HepG2 (cell line): ENCODE data around the gene ZBTB8OS. TPM values are rescaled to one million over a fixed set of nuclear protein-coding genes. Genes with fewer than 3 reads are reported as not detected.

Source experiments
- DMAP1 ChIP-seq: IDR thresholded peaks from 2 replicates; pipeline ENCODE4 v1.6.1; 2016
- EP300 ChIP-seq, 3 experiments: sonication (generic) in 1 of 3; formaldehyde crosslinking in 1 of 3; IDR thresholded peaks; 2 replicates each; pipeline versions ENCODE4 v1.5.1 to v1.6.1; 2011 to 2020; ENCODE audit warnings: low read depth in 2 of 3, low read length in 2 of 3, borderline replicate concordance in 1 of 3, improper control_type of control experiment in 1 of 3, mild to moderate bottlenecking in 1 of 3, missing genetic modification reagents in 1 of 3, moderate library complexity in 1 of 3
- GLI4 ChIP-seq: sonication (generic); formaldehyde crosslinking; IDR thresholded peaks from 2 replicates; pipeline ENCODE4 v1.5.1; 2020; ENCODE audit warnings: missing genetic modification reagents, mild to moderate bottlenecking, moderate library complexity, borderline replicate concordance
- GTF2F1 ChIP-seq: fragments of 150-350 bp; IDR thresholded peaks from 2 replicates; pipeline ENCODE4 v1.6.1; 2014; ENCODE audit warnings: low read length
- KMT2B ChIP-seq: IDR thresholded peaks from 2 replicates; pipeline ENCODE4 v1.6.1; 2016; ENCODE audit warnings: missing genetic modification reagents, missing compliant biosample characterization
- MAFK ChIP-seq, 2 experiments: IDR thresholded peaks in 1 of 2; conservative IDR thresholded peaks in 1 of 2; 2 replicates each; pipeline ENCODE4 v1.6.1; 2011; ENCODE audit warnings: improper control_type of control experiment in 2 of 2, low read length in 2 of 2
- MTA3 ChIP-seq: sonication (generic); formaldehyde crosslinking; IDR thresholded peaks from 2 replicates; pipeline ENCODE4 v1.4.0; 2020; ENCODE audit warnings: missing genetic modification reagents
- NR2F1 ChIP-seq, 2 experiments: fragments of 450-650 bp in 1 of 2; formaldehyde crosslinking in 1 of 2; IDR thresholded peaks; 2 replicates each; pipeline versions ENCODE4 v1.5.0 to v1.6.1; 2016 to 2020; ENCODE audit warnings: mild to moderate bottlenecking in 1 of 2, missing compliant biosample characterization in 1 of 2, missing genetic modification reagents in 1 of 2, moderate library complexity in 1 of 2
- RNF2 ChIP-seq: fragments of 450-650 bp; conservative IDR thresholded peaks from 2 replicates; pipeline ENCODE4 v1.6.1; 2016; ENCODE audit warnings: low read depth
- SSRP1 ChIP-seq: IDR thresholded peaks from 2 replicates; pipeline ENCODE4 v1.6.1; 2016; ENCODE audit warnings: control low read depth
- ZNF136 ChIP-seq: sonication (generic); formaldehyde crosslinking; IDR thresholded peaks from 2 replicates; pipeline ENCODE4 v1.8.1; 2022; ENCODE audit warnings: low read depth, mild to moderate bottlenecking, moderate library complexity, missing genetic modification reagents
- ZNF224 ChIP-seq: sonication (generic); formaldehyde crosslinking; IDR thresholded peaks from 2 replicates; pipeline ENCODE4 v1.5.0; 2020; ENCODE audit warnings: mild to moderate bottlenecking, missing genetic modification reagents
- ZNF773 ChIP-seq: sonication (generic); formaldehyde crosslinking; IDR thresholded peaks from 2 replicates; pipeline ENCODE4 v1.4.0; 2020; ENCODE audit warnings: missing genetic modification reagents, borderline replicate concordance
- polyA plus RNA-seq, 8 experiments: library from polyadenylated mRNA; depleted of rRNA in 3 of 8; stranded (reverse) in 7 of 8; unstranded in 1 of 8; fragments of >200 nt; fragmentation: Illumina TruSeq in 4 of 8; extraction: Trizol in 4 of 8; gene quantifications; 2 replicates each; pipeline versions ENCODE4 v1.2.1 to v1.2.3, GENCODE V29; 2011 to 2016; ENCODE audit warnings: low read depth in 4 of 8, missing spikeins in 1 of 8, mixed read lengths in 1 of 8; ENCODE audit not compliant: insufficient read depth in 1 of 8
- total RNA-seq, 5 experiments: library from RNA; depleted of rRNA; stranded (reverse); fragments of >200 nt; fragmentation: Illumina TruSeq; extraction: Trizol; gene quantifications; 2 replicates each; pipeline ENCODE4 v1.2.3, GENCODE V29; 2016; ENCODE audit warnings: low read depth in 1 of 5
- TF ChIP-seq, protein P1 (sequence below): sonication (generic); formaldehyde crosslinking; conservative IDR thresholded peaks from 2 replicates; pipeline ENCODE4 v1.8.0; 2022; ENCODE audit warnings: mild to moderate bottlenecking, moderate library complexity, missing genetic modification reagents
- TF ChIP-seq, protein P2 (sequence below): sonication (generic); formaldehyde crosslinking; IDR thresholded peaks from 2 replicates; pipeline ENCODE4 v1.8.1; 2023; ENCODE audit warnings: mild to moderate bottlenecking, moderate library complexity, missing genetic modification reagents
- TF ChIP-seq, protein P3 (sequence below): IDR thresholded peaks from 2 replicates; pipeline ENCODE4 v1.6.1; 2016; ENCODE audit warnings: mild to moderate bottlenecking, missing biosample characterization, missing genetic modification reagents
- TF ChIP-seq, protein P4 (sequence below): sonication (generic); formaldehyde crosslinking; IDR thresholded peaks from 2 replicates; pipeline ENCODE4 v1.5.0; 2020; ENCODE audit warnings: mild to moderate bottlenecking, low read depth, missing genetic modification reagents, borderline replicate concordance
- TF ChIP-seq, protein P5 (sequence below): sonication (generic); formaldehyde crosslinking; conservative IDR thresholded peaks from 2 replicates; pipeline ENCODE4 v1.8.0; 2022; ENCODE audit warnings: low read depth, missing genetic modification reagents
- TF ChIP-seq, protein P6 (sequence below): sonication (generic); formaldehyde crosslinking; IDR thresholded peaks from 2 replicates; pipeline ENCODE4 v1.5.1; 2020; ENCODE audit warnings: missing genetic modification reagents, mild to moderate bottlenecking, borderline replicate concordance
- TF ChIP-seq, protein P7 (sequence below): sonication (generic); formaldehyde crosslinking; IDR thresholded peaks from 2 replicates; pipeline ENCODE4 v1.4.0; 2020; ENCODE audit warnings: mild to moderate bottlenecking, missing genetic modification reagents

Gene ZBTB8OS
- total and polyA plus RNA-seq, 2 of the 13 experiments (the other 11 are each of a cell fraction or from before 2014, with no cell fraction given), result 57.7 to 84.8 TPM

DNA sequence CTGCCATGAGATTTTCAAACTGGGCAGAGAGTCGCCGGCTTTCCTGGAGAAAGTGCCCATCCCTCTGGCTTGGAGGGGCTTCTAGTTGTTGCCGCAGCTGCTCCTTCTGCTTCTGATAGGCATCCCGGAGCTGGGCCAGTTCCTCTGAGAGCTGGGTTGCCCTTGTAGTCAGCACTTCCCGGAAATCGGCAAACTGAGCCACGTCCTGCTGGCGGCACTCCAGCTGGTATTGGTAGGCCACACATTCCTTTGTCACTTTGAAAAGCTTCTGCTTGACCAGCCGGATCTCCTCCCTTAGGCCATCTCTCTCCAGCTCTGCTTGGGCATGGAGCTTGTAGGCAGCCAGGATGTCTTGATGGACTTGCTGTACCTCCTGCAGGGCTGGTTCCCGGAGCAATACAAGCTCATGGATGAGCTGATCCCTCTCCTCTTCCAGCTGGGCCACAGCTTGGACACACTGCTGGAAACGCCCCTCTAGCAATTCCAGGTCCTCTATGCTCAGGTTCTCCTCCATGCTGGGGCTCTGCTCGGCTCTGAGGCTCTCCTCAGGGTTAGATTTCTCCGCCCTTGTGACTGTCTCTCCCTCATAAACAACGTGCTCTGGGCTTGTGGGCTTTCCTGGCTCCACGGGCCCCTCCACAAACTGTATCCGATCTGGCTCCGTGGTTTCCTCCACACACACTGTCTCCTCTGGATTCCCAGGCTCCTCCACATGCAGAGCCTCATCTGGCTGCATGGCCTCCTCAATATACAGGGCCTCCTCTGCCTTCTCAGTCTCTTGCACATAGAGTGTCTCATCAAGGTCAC lies 45.0 kb upstream of the ZBTB8OS start (continued):
- TF ChIP-seq, protein P1, sequence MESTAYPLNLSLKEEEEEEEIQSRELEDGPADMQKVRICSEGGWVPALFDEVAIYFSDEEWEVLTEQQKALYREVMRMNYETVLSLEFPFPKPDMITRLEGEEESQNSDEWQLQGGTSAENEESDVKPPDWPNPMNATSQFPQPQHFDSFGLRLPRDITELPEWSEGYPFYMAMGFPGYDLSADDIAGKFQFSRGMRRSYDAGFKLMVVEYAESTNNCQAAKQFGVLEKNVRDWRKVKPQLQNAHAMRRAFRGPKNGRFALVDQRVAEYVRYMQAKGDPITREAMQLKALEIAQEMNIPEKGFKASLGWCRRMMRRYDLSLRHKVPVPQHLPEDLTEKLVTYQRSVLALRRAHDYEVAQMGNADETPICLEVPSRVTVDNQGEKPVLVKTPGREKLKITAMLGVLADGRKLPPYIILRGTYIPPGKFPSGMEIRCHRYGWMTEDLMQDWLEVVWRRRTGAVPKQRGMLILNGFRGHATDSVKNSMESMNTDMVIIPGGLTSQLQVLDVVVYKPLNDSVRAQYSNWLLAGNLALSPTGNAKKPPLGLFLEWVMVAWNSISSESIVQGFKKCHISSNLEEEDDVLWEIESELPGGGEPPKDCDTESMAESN, result no peak
- TF ChIP-seq MTA3 (no peak), ZNF773 (CRISPR knock-in tag) (no peak), NR2F1 (CRISPR knock-in tag; IDR thresholded peaks at IDR 0.05) (no peak), DMAP1 (CRISPR knock-in tag) (peak; percentile 19; the same call in 1 of the 2 replicates), SSRP1 (no peak), RNF2 (no peak), GTF2F1 (no peak), ZNF224 (CRISPR knock-in tag) (0 out of 2 replicates have a peak, but pooled peaks have one; percentile 54), GLI4 (CRISPR knock-in tag) (no peak; the same call in 1 of the 2 replicates), ZNF136 (CRISPR knock-in tag) (no peak; the same call in 1 of the 2 replicates), KMT2B (CRISPR knock-in tag) (peak; percentile 36; the same call in 1 of the 2 replicates), EP300 (IDR thresholded peaks at IDR 0.05; ENCODE audit: low read depth in 2 of 2, low read length in 2 of 2) (no peak), EP300 (CRISPR knock-in tag; IDR thresholded peaks at IDR 0.05; ENCODE audit: borderline replicate concordance) (no peak), MAFK (conservative IDR thresholded peaks at IDR 0.05 in 1 of 2, IDR thresholded peaks at IDR 0.05 in 1 of 2; ENCODE audit: low read length in 2 of 2) (0 out of 4 replicates have a peak, but pooled peaks have one; percentile 15 to 16)
- TF ChIP-seq, protein P2, sequence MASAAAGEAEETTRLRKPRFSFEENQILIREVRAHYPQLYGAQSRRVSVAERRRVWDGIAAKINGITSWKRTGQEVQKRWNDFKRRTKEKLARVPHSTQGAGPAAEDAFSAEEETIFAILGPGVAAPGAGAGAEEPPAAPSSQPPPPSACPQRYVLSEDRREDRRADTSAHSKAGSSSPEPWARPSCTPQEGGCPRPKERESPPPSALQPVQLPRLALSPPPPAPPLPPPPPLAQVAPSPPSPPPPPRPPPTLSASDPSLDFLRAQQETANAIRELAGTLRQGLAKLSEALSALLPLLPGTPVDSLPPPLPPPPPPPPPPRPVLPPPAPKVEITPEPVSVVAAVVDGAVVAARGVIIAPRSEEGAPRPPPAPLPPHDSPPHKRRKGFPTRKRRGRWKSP, result 0 out of 2 replicates have a peak, but pooled peaks have one; percentile 27
- TF ChIP-seq, protein P3, sequence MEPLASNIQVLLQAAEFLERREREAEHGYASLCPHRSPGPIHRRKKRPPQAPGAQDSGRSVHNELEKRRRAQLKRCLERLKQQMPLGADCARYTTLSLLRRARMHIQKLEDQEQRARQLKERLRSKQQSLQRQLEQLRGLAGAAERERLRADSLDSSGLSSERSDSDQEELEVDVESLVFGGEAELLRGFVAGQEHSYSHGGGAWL (CRISPR knock-in tag), result no peak
- TF ChIP-seq, protein P4, sequence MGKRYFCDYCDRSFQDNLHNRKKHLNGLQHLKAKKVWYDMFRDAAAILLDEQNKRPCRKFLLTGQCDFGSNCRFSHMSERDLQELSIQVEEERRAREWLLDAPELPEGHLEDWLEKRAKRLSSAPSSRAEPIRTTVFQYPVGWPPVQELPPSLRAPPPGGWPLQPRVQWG, result no peak
- TF ChIP-seq, protein P5, sequence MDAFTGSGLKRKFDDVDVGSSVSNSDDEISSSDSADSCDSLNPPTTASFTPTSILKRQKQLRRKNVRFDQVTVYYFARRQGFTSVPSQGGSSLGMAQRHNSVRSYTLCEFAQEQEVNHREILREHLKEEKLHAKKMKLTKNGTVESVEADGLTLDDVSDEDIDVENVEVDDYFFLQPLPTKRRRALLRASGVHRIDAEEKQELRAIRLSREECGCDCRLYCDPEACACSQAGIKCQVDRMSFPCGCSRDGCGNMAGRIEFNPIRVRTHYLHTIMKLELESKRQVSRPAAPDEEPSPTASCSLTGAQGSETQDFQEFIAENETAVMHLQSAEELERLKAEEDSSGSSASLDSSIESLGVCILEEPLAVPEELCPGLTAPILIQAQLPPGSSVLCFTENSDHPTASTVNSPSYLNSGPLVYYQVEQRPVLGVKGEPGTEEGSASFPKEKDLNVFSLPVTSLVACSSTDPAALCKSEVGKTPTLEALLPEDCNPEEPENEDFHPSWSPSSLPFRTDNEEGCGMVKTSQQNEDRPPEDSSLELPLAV (CRISPR knock-in tag), result no peak
- TF ChIP-seq, protein P6, sequence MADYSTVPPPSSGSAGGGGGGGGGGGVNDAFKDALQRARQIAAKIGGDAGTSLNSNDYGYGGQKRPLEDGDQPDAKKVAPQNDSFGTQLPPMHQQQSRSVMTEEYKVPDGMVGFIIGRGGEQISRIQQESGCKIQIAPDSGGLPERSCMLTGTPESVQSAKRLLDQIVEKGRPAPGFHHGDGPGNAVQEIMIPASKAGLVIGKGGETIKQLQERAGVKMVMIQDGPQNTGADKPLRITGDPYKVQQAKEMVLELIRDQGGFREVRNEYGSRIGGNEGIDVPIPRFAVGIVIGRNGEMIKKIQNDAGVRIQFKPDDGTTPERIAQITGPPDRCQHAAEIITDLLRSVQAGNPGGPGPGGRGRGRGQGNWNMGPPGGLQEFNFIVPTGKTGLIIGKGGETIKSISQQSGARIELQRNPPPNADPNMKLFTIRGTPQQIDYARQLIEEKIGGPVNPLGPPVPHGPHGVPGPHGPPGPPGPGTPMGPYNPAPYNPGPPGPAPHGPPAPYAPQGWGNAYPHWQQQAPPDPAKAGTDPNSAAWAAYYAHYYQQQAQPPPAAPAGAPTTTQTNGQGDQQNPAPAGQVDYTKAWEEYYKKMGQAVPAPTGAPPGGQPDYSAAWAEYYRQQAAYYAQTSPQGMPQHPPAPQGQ (CRISPR knock-in tag), result 0 out of 2 replicates have a peak, but pooled peaks have one; percentile 32
- TF ChIP-seq, protein P7, sequence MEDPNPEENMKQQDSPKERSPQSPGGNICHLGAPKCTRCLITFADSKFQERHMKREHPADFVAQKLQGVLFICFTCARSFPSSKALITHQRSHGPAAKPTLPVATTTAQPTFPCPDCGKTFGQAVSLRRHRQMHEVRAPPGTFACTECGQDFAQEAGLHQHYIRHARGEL, result 0 out of 2 replicates have a peak, but pooled peaks have one; percentile 49
